Spinal cord (tissue), 10 donors: ENCODE results near the gene POLD2. TPM values are rescaled to one million over a fixed set of nuclear protein-coding genes. Genes with fewer than 3 reads are reported as not detected.

Source experiments
- DNase-seq, 6 donors: peaks; one replicate each; pipeline versions ENCODE4 v3.0.0 to v3.0.0-alpha.2; 2013 to 2015; ENCODE audit warnings: low spot score in 6 of 6, low read depth in 4 of 6
- H3K27ac ChIP-seq: one replicate; pipeline ENCODE4 v1.5.1; 2013; ENCODE audit warnings: low read depth, low read length, control low read depth
- H3K27me3 ChIP-seq: one replicate; pipeline ENCODE4 v1.6.1; 2013; ENCODE audit warnings: low read length; ENCODE audit not compliant: control insufficient read depth, insufficient read depth
- H3K36me3 ChIP-seq: one replicate; pipeline ENCODE4 v1.6.1; 2013; ENCODE audit warnings: low read length; ENCODE audit not compliant: control insufficient read depth, insufficient read depth
- H3K4me1 ChIP-seq: one replicate; pipeline ENCODE4 v1.6.1; 2013; ENCODE audit warnings: low read length; ENCODE audit not compliant: control insufficient read depth, insufficient read depth
- H3K4me3 ChIP-seq: one replicate; pipeline ENCODE4 v1.5.1; 2013; ENCODE audit warnings: low read depth, low read length, control low read depth
- H3K9me3 ChIP-seq: one replicate; pipeline ENCODE4 v1.6.1; 2013; ENCODE audit warnings: low read length; ENCODE audit not compliant: control insufficient read depth, insufficient read depth
- WGBS: methylation state at CpG from one replicate; pipeline ENCODE4 v1.1.5; 2013; ENCODE audit warnings: missing lambda C conversion rate; ENCODE audit not compliant: insufficient coverage; 5-methylcytosine and 5-hydroxymethylcytosine counted together
- polyA plus RNA-seq, 2 donors: library from polyadenylated mRNA; unstranded; fragments of 120-200 nt; gene quantifications; one replicate each; pipeline ENCODE4 v1.2.1, GENCODE V29; 2013; ENCODE audit not compliant: insufficient read length in 2 of 2
- total RNA-seq, 2 donors: library from RNA; depleted of rRNA in 1 of 2; stranded (reverse); fragments of 120-200 nt in 1 of 2; fragments of >200 nt in 1 of 2; gene quantifications; one replicate each; pipeline versions ENCODE4 v1.2.3 to v1.2.4, GENCODE V29; 2013 to 2014
- donor health status: healthy.

The POLD2 gene
- total and polyA plus RNA-seq, 4 donors, result 40.7 to 115 (median 100) TPM

DNA sequence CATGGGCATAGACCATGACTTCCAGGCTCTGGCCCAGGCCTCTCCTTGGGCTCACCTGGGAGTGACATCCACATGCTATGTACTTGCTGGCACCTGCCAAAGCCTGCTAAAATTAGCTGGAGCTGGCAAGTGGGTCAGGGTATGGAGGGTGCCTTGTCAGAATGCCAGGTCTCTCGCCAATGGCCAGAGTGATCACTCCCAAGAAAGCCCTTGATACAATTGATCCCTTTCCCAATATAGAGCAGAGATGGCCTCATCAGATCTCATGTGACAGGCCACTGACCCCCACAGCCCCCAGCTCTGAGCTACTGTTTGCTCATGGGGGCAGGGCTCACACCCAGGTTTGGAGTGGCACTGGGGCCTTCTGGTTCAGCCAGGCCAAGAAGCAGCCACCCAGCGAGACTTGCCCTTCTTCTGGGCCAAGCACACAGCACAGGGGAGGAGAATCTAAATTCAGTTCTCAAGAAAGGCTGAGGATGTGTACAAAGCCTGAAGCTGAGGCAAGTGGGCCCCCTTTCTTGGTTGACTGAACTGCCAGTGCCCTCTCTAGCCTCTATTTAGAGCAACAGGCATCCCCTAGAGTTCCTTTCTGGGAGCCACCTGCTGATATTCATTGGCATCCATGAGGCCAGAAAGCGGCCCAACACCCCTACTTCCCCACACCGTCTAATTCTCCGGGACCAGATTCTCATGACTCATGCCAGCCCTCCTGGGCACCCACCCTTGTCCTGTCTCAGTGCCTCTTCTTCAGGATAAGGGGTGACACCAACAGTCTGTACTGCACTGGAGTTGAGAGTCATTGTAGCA lies 36.7 kb upstream of the POLD2 start:
- H3K4me3 ChIP-seq, result no peak overlapping the region
- 86% methylated on average over 4 of the region's 5 CpGs for WGBS

DNA sequence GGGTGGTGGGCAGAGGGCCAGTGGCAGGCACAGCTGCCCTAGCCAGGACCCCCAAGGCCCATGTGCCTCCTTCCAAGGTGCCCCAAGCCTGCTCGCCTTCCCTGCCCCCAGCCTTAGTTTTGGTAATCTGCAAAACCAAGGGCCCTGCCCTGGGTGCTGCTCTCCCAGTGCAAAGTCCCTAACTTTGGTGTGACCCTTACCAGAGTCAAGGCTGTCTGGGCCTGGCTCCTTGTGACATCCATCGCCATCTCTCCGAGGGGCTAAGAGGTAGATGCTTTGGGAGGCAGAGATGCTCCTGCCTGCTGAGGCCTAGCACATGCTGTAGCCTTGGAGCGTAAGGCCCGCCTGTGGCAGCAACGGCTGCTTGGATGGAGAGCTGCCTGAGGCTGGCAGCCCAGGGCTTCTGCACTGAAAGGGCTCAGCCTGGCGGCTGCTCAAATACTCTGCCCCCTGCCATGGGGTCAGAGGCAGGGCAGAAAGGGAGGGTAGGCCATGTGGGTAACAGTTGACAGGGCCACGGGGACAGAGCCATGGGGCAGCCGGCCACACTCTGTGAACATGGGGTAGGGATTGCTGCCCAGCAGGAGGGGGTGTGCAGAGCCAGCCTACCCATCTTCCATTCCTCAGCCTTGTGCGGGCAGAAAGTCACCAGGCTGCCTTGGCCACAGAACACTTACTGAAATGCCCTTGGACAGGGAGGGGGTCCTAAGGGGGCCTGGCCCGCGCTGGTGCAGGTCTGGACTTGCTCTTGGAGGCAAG lies 35.7 kb upstream of the POLD2 start:
- no peaks in the 10 kb centered on the region for H3K9me3 ChIP-seq
- DNase-seq, result peak in 1 of 6 donors; percentile 35
- H3K27ac ChIP-seq, result no peak overlapping the region
- peaks cover 12% of the 10 kb centered on the region for H3K4me1 ChIP-seq
- H3K4me3 ChIP-seq, result no peak overlapping the region
- no peaks in the 10 kb centered on the region for H3K27me3 ChIP-seq
- 80% methylated on average over 9 of the region's 12 CpGs for WGBS
- no peaks in the 10 kb centered on the region for H3K36me3 ChIP-seq

More for the DNA sequence above, 36.7 kb upstream of the POLD2 start:
- Histone ChIP-seq H3K36me3 (no peaks in the 10 kb centered on the region), H3K9me3 (no peaks in the 10 kb centered on the region), H3K27me3 (no peaks in the 10 kb centered on the region), H3K4me1 (peaks cover 12% of the 10 kb centered on the region), H3K27ac (no peak overlapping the region)
- DNase-seq, result no peak

DNA sequence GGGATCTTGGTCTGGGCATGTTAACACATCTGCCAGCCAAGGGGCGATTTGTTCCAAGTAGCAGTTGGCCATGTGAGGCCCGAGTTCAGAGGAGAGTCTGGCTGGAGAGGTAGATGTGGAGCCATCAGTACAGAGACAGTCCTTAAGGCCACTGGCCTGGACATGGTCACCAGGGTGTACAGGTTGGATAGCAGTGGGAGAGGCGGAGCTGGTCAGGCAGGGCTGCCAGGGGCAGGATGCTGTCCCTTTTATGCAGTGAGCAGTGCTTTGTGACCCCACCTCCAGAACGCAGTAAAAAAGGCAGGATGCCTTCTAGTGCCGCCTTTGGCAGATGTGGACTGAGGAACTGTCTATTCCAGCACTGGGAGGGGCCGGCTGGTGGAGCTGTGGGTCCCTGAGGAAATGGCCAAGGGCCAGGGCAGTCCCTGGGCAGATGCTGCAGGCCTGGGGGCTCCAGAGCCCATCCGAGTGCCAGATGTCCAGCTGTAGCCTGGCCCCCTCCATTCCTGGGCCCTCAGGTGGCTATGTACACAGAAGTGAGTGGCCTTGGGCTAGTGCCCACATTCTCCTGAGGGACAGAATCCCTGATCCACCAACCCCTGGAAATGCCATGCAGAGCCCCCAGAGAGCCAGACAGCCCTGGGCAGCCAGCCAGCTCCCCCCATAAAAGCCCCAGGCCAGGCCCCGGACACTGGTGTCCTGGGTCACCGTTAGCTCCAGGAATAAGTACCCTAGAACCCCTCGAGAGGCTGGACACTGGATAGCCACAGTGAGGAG lies 34.9 kb upstream of the POLD2 start:
- no peaks in the 10 kb centered on the region for H3K27me3 ChIP-seq
- no peaks in the 10 kb centered on the region for H3K9me3 ChIP-seq
- WGBS, result 65% methylated on average over 10 of the region's 10 CpGs
- no peak overlapping the region for H3K27ac ChIP-seq
- H3K4me1 ChIP-seq, result peaks cover 12% of the 10 kb centered on the region
- no peak overlapping the region for H3K4me3 ChIP-seq
- no peaks in the 10 kb centered on the region for H3K36me3 ChIP-seq
- DNase-seq, result no peak

DNA sequence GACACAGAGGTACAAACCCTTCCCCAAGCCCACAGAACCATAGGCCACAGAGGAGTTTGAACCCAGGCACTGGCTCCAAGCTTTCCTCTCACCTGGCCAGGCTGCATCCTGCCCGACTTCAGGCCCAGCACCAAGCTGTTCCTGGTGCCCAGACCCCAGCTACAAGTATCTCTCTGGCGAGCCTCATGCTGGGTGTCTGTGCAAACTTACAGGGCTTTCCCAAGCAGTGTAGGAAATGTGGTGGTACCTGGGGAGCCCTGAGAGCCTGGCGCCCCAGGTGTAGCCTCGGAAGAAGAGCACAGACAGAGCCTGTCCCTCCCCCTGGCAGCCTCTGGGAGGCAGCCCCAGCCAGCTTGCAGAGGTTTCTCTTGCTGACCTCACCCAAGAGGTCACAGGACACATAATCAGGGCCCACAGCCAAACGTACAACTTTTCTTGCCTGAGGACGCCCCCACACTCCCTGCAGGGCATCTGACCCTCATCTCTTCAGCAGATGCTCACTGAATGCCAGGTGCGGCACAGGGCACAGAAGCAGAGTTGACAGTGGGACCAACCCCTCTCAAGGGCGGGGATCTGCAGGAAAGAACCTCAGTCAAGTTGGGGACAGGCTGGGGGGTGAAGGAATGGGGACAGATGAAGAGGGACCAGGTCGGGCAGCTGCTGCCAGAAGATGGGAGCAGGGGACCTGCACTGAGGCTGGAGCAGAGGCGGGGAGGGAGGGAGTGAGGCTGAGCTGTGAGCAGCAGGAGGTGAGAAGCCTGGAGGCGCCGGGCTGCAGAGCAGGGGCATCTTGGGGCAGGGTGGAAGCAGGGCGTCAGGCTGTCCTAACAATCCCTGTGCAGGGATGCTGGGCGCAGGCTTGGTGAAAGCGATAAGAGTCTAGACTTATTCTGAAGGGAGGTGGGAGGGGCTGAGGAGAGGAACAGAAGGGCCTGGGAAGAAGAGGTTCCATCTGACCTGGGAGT lies 34.0 kb upstream of the POLD2 start:
- no peak for DNase-seq
- Histone ChIP-seq H3K9me3 (no peaks in the 10 kb centered on the region), H3K27me3 (no peaks in the 10 kb centered on the region), H3K36me3 (no peaks in the 10 kb centered on the region), H3K4me3 (no peak overlapping the region), H3K27ac (no peak overlapping the region), H3K4me1 (peaks cover 12% of the 10 kb centered on the region)
- 67% methylated on average over 15 of the region's 15 CpGs for WGBS

DNA sequence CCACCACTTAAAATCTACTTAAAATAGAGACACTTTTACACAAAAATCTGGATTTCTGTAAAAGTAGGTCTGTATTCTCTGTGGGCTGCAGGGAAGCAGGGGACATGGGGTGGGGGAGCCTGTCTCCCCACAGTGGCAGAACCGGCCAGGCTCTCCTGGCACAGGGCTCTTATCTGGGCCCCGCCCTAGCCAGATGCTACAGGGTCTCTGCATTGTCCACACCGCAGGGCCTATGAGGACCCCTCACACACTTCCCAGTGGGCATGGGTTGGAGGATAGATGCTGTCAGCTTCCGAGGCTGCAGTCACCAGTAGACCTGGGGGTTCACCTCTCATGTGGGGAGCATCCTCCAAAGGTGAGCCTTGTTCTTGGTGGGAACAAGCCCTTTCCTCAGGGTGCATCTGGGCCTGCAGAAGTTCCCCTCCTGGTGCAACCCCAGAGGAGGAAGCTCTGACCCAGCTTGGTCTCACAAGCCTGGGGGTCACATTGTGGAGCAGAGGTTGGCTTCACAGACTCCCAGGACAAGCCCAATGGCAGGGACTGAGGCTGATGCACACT lies 33.2 kb upstream of the POLD2 start:
- no peak overlapping the region for H3K27ac ChIP-seq
- no peaks in the 10 kb centered on the region for H3K9me3 ChIP-seq
- peaks cover 3% of the 10 kb centered on the region for H3K36me3 ChIP-seq
- 86% methylated on average over 2 of the region's 4 CpGs for WGBS
- H3K4me3 ChIP-seq, result no peak overlapping the region
- no peaks in the 10 kb centered on the region for H3K27me3 ChIP-seq
- DNase-seq, result no peak
- H3K4me1 ChIP-seq, result peaks cover 12% of the 10 kb centered on the region

DNA sequence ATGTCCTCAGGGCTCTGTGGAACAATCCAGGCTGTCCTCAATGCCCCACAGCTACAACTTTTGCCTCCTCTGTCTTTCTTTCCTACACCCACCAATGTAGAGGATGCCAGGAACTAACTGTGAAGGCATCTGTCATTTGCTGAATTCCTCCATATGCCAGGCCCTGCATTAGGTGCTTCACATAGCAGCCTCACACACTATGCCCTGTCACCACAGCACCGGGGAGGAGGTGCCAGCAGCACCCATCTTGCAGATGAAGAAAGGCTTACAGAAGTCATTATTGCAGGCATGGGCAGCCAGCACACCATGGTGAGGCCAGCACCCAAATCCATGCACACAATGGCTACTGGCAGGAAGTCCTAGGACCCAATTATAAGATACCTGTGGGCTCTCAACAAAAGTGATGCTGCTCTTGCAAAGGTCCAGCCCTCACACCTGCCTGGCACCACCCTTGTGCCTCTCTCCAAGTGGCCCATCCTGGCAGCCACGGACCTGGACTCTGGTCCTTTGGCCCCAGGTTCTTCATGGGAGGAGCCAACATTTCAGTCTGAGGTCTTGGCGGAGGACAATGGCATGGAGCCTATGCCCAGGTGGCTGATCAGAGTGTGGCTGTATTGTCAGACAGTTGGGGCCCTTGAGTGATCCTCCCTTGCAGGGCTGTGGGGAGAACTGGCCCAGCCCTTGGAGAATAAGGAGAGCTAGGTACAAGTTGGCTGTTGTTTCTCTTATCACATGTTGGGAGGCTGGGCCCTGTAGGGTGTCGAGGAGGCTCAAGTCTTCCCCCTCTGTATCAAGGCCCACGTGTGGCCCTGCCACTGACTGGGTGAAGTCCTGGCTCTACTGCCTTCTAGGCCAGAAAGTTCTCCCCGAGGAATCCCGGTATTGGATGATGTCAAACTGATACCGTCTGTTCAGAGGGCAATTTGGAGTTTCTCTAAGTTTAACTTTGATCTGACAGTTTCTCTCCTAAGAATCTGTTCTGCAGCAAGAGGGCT lies 32.1 kb upstream of the POLD2 start:
- 90% methylated on average over 7 of the region's 8 CpGs for WGBS
- peaks cover 12% of the 10 kb centered on the region for H3K4me1 ChIP-seq
- H3K27ac ChIP-seq, result no peak overlapping the region
- H3K9me3 ChIP-seq, result no peaks in the 10 kb centered on the region
- peaks cover 5% of the 10 kb centered on the region for H3K36me3 ChIP-seq
- no peak overlapping the region for H3K4me3 ChIP-seq
- H3K27me3 ChIP-seq, result no peaks in the 10 kb centered on the region
- DNase-seq, result peak in 1 of 6 donors; percentile 38

DNA sequence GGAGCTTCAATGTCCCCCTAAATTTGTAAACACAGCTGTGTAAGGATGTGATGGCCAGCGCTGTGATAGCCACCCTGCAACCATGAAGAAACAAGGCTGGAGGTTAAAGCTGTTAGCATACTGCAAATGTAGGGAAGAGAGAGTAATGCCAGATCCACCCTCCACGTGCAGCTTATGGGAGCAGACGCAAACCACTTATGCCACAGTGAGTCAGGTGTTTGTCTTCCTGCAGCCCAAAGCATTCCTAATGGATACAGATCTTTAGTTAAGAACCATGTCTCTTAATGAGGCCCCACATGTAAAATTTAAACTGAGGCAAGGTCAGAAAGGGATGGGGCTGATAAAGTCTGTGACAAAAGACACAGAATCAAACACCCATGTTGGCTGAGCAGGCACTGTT lies 31.4 kb upstream of the POLD2 start:
- Histone ChIP-seq H3K36me3 (peaks cover 5% of the 10 kb centered on the region), H3K27ac (no peak overlapping the region), H3K9me3 (no peaks in the 10 kb centered on the region), H3K4me1 (peaks cover 12% of the 10 kb centered on the region), H3K4me3 (no peak overlapping the region), H3K27me3 (no peaks in the 10 kb centered on the region)
- peak in 1 of 6 donors; percentile 2 for DNase-seq
- no CpG with 5 or more reads among the region's 3 CpGs for WGBS

DNA sequence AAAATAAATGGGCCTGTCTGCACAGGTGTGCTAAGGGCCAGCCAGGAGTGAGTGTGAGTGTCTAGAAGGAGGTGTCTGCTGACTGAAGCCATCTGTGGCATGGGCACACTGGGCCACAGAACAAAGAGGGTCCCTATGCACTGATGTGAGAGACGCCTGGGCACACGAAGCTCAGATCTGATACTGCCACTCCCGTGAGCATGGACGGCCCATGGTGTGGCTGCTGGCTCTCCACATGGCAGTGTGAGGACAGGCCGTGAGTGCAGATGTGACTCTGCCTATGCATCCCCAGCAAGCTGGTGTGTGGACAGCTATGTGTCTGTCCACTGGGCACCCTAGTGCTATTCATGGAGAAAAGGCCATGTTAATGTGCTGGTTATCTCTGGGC lies 30.6 kb upstream of the POLD2 start:
- H3K9me3 ChIP-seq, result no peaks in the 10 kb centered on the region
- DNase-seq, result no peak
- no peak overlapping the region for H3K27ac ChIP-seq
- H3K27me3 ChIP-seq, result no peaks in the 10 kb centered on the region
- 93% methylated on average over 5 of the region's 5 CpGs for WGBS
- H3K4me1 ChIP-seq, result peaks cover 12% of the 10 kb centered on the region
- no peak overlapping the region for H3K4me3 ChIP-seq
- peaks cover 5% of the 10 kb centered on the region for H3K36me3 ChIP-seq
